Parathyroid adenoma (tissue), 2 donors: Measurements from ENCODE around the gene SIL1.
"Not testable (repeated sequence)": the region's sequence is repeated elsewhere in the genome, so short reads cannot be mapped to it uniquely, and the experiment has no call there.

Source experiments
- H2AFZ ChIP-seq: fragments of 300-600 bp; sonication (generic); one replicate; pipeline ENCODE4 v1.7.0; 2017; ENCODE audit warnings: antibody characterized with exemption, mild to moderate bottlenecking
- H3K27ac ChIP-seq: fragments of 300-600 bp; sonication (generic); one replicate; pipeline ENCODE4 v1.7.0; 2017
- H3K27me3 ChIP-seq: fragments of 300-600 bp; sonication (generic); one replicate; pipeline ENCODE4 v1.7.0; 2017; ENCODE audit warnings: low read length; ENCODE audit not compliant: control insufficient read depth, insufficient read depth
- H3K36me3 ChIP-seq: fragments of 300-600 bp; sonication (generic); one replicate; pipeline ENCODE4 v1.7.0; 2017; ENCODE audit warnings: low read length; ENCODE audit not compliant: control insufficient read depth, insufficient read depth
- H3K4me1 ChIP-seq: fragments of 300-600 bp; sonication (generic); one replicate; pipeline ENCODE4 v1.7.0; 2017; ENCODE audit warnings: control low read depth
- H3K4me2 ChIP-seq: fragments of 300-600 bp; sonication (generic); one replicate; pipeline ENCODE4 v1.7.0; 2017; ENCODE audit warnings: low read length
- H3K4me3 ChIP-seq: fragments of 300-600 bp; sonication (generic); one replicate; pipeline ENCODE4 v1.7.0; 2017; ENCODE audit warnings: low read depth, low read length
- H3K79me2 ChIP-seq: fragments of 300-600 bp; sonication (generic); one replicate; pipeline ENCODE4 v1.7.0; 2017; ENCODE audit warnings: control low read depth
- H3K9ac ChIP-seq: fragments of 300-600 bp; sonication (generic); one replicate; pipeline ENCODE4 v1.7.0; 2017; ENCODE audit warnings: mild to moderate bottlenecking
- H3K9me3 ChIP-seq: fragments of 300-600 bp; sonication (generic); one replicate; pipeline ENCODE4 v1.7.0; 2017; ENCODE audit warnings: low read length; ENCODE audit not compliant: control insufficient read depth
- CTCF ChIP-seq: fragments of 300-600 bp; sonication (generic); IDR thresholded peaks from one replicate; pipeline ENCODE4 v1.7.0; 2017; ENCODE audit warnings: antibody characterized with exemption, mild to moderate bottlenecking
- donor health status: primary hyperparathyroidism.

SIL1 gene

GRCh38 chr5:139017624-139018023 is 180.5 kb downstream of the SIL1 start:
- Histone ChIP-seq H3K79me2 (no peaks in the 10 kb centered on the region), H3K9me3 (no peaks in the 10 kb centered on the region), H2AFZ (no peak overlapping the region), H3K27ac (no peak overlapping the region), H3K4me2 (no peak overlapping the region), H3K9ac (no peak overlapping the region), H3K4me3 (no peak overlapping the region), H3K27me3 (no peaks in the 10 kb centered on the region), H3K36me3 (no peaks in the 10 kb centered on the region), H3K4me1 (no peaks in the 10 kb centered on the region)
- TF ChIP-seq CTCF = no peak

GRCh38 chr5:139016186-139016585 is 182.0 kb downstream of the SIL1 start:
- H3K27ac ChIP-seq = no peak overlapping the region
- no peaks in the 10 kb centered on the region for H3K9me3 ChIP-seq
- no peaks in the 10 kb centered on the region for H3K79me2 ChIP-seq
- no peak for TF ChIP-seq CTCF
- no peaks in the 10 kb centered on the region for H3K36me3 ChIP-seq
- no peak overlapping the region for H3K4me3 ChIP-seq
- no peak overlapping the region for H3K9ac ChIP-seq
- H3K27me3 ChIP-seq = no peaks in the 10 kb centered on the region
- no peaks in the 10 kb centered on the region for H3K4me1 ChIP-seq
- H3K4me2 ChIP-seq = no peak overlapping the region
- H2AFZ ChIP-seq = no peak overlapping the region

GRCh38 chr5:139014726-139015125 is 183.4 kb downstream of the SIL1 start:
- no peak for TF ChIP-seq CTCF
- Histone ChIP-seq H3K36me3 (no peaks in the 10 kb centered on the region), H3K27me3 (no peaks in the 10 kb centered on the region), H3K4me1 (no peaks in the 10 kb centered on the region), H2AFZ (no peak overlapping the region), H3K9ac (no peak overlapping the region), H3K79me2 (no peaks in the 10 kb centered on the region), H3K27ac (no peak overlapping the region), H3K4me3 (no peak overlapping the region), H3K9me3 (no peaks in the 10 kb centered on the region), H3K4me2 (no peak overlapping the region)

GRCh38 chr5:139012176-139012575 is 186.0 kb downstream of the SIL1 start:
- Histone ChIP-seq H3K36me3 (no peaks in the 10 kb centered on the region), H3K27me3 (no peaks in the 10 kb centered on the region), H3K4me3 (no peak overlapping the region), H3K4me2 (no peak overlapping the region), H2AFZ (no peak overlapping the region), H3K9ac (no peak overlapping the region), H3K9me3 (no peaks in the 10 kb centered on the region), H3K27ac (no peak overlapping the region), H3K79me2 (no peaks in the 10 kb centered on the region), H3K4me1 (no peaks in the 10 kb centered on the region)
- TF ChIP-seq CTCF = no peak

- not testable (repeated sequence) for H3K4me2 ChIP-seq, H3K4me1 ChIP-seq, H3K4me3 ChIP-seq, H3K27me3 ChIP-seq, H3K79me2 ChIP-seq, H3K36me3 ChIP-seq, H3K9ac ChIP-seq, H3K9me3 ChIP-seq
- Histone ChIP-seq H3K27ac (peak overlapping the region; percentile 61), H2AFZ (peak overlapping the region; percentile 88)
Measured at GRCh38 chr5:139011156-139011555, 187.0 kb downstream of the SIL1 start.
